ENCODE data around the gene NME5.
"Not testable (repeated sequence)": the region's sequence is repeated elsewhere in the genome, so short reads cannot be mapped to it uniquely, and the experiment has no call there.

Gene NME5

GRCh38 chr5:138160706-138161105, 21.5 kb upstream of the NME5 start:
- no peak overlapping the region for H3K4me3 ChIP-seq (ENCODE audit: low read depth, low read length)
- TF ChIP-seq, protein P1, sequence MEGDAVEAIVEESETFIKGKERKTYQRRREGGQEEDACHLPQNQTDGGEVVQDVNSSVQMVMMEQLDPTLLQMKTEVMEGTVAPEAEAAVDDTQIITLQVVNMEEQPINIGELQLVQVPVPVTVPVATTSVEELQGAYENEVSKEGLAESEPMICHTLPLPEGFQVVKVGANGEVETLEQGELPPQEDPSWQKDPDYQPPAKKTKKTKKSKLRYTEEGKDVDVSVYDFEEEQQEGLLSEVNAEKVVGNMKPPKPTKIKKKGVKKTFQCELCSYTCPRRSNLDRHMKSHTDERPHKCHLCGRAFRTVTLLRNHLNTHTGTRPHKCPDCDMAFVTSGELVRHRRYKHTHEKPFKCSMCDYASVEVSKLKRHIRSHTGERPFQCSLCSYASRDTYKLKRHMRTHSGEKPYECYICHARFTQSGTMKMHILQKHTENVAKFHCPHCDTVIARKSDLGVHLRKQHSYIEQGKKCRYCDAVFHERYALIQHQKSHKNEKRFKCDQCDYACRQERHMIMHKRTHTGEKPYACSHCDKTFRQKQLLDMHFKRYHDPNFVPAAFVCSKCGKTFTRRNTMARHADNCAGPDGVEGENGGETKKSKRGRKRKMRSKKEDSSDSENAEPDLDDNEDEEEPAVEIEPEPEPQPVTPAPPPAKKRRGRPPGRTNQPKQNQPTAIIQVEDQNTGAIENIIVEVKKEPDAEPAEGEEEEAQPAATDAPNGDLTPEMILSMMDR (IDR thresholded peaks at IDR 0.05; ENCODE audit: insufficient read depth, low read depth, low read length, missing control alignments): no peak
- DNase-seq (ENCODE audit: low read depth): no peak

- DNase-seq (ENCODE audit: low read depth): no peak
- TF ChIP-seq, protein P1 (IDR thresholded peaks at IDR 0.05; ENCODE audit: insufficient read depth, low read depth, low read length, missing control alignments): no peak
- no peak overlapping the region for H3K4me3 ChIP-seq (ENCODE audit: low read depth, low read length)
Observed at GRCh38 chr5:138159666-138160065, 20.4 kb upstream of the NME5 start.

- DNase-seq (ENCODE audit: low read depth): no peak
- TF ChIP-seq, protein P1 (IDR thresholded peaks at IDR 0.05; ENCODE audit: insufficient read depth, low read depth, low read length, missing control alignments): no peak
- H3K4me3 ChIP-seq (ENCODE audit: low read depth, low read length): no peak overlapping the region
Observed at GRCh38 chr5:138157626-138158025, 18.4 kb upstream of the NME5 start.

DNA sequence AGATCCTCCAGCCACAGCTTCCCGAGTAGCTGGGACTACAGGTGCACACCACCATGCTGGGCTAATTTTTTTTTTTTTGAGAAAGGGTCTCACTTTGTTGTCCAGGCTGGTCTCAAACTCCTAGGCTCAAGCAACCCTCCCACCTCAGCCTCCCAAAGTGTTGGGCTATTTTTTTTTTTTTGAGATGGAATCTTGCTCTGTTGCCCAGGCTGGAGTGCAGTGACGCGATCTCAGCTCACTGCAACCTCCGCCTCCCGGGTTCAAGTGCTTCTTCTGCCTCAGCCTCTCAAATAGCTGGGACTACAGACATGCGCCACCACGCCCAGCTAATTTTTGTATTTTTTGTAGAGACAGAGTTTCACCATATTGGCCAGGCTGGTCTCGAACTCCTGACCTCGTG, 16.7 kb upstream of the NME5 start:
- H3K4me3 ChIP-seq (ENCODE audit: low read depth, low read length); DNase-seq (ENCODE audit: low read depth): not testable (repeated sequence)

- TF ChIP-seq, protein P1 (IDR thresholded peaks at IDR 0.05; ENCODE audit: insufficient read depth, low read depth, low read length, missing control alignments): no peak
- no peak for DNase-seq (ENCODE audit: low read depth)
- no peak overlapping the region for H3K4me3 ChIP-seq (ENCODE audit: low read depth, low read length)
Observed at GRCh38 chr5:138149530-138149929, 10.3 kb upstream of the NME5 start.

- DNase-seq (ENCODE audit: low read depth): no peak
- H3K4me3 ChIP-seq (ENCODE audit: low read depth, low read length): no peak overlapping the region
- TF ChIP-seq, protein P1 (IDR thresholded peaks at IDR 0.05; ENCODE audit: insufficient read depth, low read depth, low read length, missing control alignments): no peak
Observed at GRCh38 chr5:138148811-138149210, 9.6 kb upstream of the NME5 start.

GRCh38 chr5:138143578-138143977, 4.3 kb upstream of the NME5 start:
- DNase-seq (ENCODE audit: low read depth); H3K4me3 ChIP-seq (ENCODE audit: low read depth, low read length): not testable (repeated sequence)

DNA sequence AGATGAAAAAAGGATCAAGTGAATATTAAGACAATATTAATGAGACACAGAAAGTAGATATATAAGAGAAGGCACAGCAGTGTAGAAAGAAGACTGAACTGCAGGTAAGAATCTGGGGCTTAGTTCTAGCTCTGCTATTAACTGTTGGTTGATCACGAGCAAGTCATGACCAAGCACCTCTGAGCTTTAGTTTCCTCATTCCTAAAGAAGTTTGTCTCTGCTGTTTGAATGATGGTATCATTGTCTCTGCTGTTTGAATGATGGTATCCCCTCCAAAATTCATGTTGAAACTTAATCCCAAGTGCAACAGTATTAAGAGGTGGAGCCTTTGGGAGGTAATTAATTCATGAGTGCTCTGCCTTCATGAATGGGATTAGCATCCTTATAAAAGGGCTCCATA, 2.5 kb upstream of the NME5 start:
- no peak overlapping the region for H3K4me3 ChIP-seq (ENCODE audit: low read depth, low read length)
- TF ChIP-seq, protein P1 (IDR thresholded peaks at IDR 0.05; ENCODE audit: insufficient read depth, low read depth, low read length, missing control alignments): no peak
- no peak for DNase-seq (ENCODE audit: low read depth)

Data from GM12865 (cell line).